Thyroid gland (tissue), 4 donors: ENCODE results near the gene CNTNAP5.

Source experiments
- CTCF ChIP-seq, 6 experiments: fragments of 200-600 bp in 3 of 6; fragments of 450-650 bp in 3 of 6; sonication (generic) in 3 of 6; IDR thresholded peaks; one replicate each; pipeline ENCODE4 v1.5.1; 2016 to 2019; ENCODE audit warnings: antibody characterized with exemption in 6 of 6, mild to moderate bottlenecking in 2 of 6, inconsistent platforms in 1 of 6, moderate library complexity in 1 of 6
- POLR2A ChIP-seq, 2 donors: fragments of 450-650 bp; IDR thresholded peaks; one replicate each; pipeline ENCODE4 v1.6.1; 2017; ENCODE audit warnings: antibody characterized with exemption in 2 of 2, mild to moderate bottlenecking in 2 of 2, moderate library complexity in 1 of 2

GRCh38 chr2:124530203-124530602 is 505.1 kb downstream of the CNTNAP5 start:
- TF ChIP-seq CTCF (IDR thresholded peaks at IDR 0.05): no peak
- TF ChIP-seq POLR2A (IDR thresholded peaks at IDR 0.05): no peak
